Activated CD4-positive, CD25-positive, alpha-beta regulatory T cell treated with anti-CD3 and anti-CD28 coated beads, Interleukin-2, amount 50 U/mL, for 72 hours (primary cell): Measurements from ENCODE around the gene NDUFS6.
"Not testable (repeated sequence)": the region's sequence is repeated elsewhere in the genome, so short reads cannot be mapped to it uniquely, and the experiment has no call there.

ENCODE experiments used
- DNase-seq: peaks from one replicate; pipeline ENCODE4 v3.0.0; 2021

Gene NDUFS6

DNA sequence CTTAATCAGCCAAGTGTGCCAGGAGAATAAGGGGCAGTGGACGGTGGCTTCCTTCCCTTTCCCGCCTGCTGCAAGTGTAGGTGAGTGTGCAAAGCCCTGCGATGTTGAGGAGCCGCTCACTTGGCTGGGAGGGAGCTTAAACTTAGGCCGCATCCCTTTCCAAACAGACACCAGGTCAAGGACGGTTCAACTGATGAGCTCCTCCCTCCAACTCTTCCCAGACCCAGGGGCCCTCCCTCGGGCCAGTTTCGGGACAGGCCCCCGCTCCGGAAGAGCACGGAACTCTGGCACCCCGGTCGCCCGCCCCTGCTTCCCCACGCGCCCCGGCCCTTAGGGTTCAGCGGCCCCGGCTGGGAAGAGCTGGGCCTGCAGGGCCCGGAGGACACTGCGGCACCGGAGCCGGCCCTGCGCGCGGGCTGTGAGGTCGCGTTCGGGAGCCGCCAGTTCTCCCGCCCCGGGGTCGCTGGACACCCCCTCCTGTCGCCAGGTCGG, 2.1 kb upstream of the NDUFS6 start:
- peak; percentile 58 for DNase-seq

DNA sequence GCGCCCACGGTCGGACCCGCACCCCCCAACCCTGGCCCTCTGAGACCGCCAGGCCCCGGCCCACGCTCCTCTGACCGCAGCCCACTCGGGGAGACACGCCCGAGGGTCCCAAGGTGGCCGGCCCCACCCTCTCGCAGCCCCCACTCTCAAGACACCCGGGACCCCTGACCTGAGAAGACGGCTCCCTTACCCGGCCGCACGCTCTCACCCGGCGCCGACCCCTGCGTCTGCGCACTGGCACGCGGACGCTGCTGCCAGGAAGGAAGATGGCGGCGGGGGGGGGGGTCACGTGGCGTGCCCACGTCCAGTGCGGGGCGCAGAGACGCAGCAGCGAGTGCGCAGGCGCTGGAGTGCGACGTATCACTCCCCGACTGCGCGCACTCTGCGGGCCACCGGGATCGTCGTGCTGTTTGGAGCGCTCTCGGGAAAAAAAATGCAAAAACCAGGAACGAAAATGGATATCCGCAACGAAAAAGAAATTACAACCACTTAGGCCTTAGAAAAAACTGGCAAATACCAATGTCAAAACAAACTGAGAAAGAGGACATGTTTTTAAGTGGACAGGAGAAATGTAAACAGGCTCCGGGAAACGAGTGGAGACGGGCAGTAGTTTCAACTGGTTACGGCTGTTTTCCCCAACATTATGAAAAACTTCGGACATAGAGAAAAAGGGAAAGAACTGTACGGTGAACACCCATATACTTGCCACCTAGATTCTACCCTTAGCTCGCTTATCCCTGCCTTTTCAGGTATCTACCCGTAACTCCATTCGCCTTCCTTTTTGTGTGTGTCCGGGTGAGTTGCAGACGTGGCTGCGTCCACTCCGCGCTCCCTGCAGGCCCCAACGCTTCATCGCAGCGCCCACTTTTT, 1.4 kb upstream of the NDUFS6 start, which contains the start of gene MRPL36:
MRPL36 (minus strand) TSS at position 236 of the 870 bp plus-strand sequence. CDS start 902 bp downstream, outside the sequence.
- peak; percentile 94 for DNase-seq

DNA sequence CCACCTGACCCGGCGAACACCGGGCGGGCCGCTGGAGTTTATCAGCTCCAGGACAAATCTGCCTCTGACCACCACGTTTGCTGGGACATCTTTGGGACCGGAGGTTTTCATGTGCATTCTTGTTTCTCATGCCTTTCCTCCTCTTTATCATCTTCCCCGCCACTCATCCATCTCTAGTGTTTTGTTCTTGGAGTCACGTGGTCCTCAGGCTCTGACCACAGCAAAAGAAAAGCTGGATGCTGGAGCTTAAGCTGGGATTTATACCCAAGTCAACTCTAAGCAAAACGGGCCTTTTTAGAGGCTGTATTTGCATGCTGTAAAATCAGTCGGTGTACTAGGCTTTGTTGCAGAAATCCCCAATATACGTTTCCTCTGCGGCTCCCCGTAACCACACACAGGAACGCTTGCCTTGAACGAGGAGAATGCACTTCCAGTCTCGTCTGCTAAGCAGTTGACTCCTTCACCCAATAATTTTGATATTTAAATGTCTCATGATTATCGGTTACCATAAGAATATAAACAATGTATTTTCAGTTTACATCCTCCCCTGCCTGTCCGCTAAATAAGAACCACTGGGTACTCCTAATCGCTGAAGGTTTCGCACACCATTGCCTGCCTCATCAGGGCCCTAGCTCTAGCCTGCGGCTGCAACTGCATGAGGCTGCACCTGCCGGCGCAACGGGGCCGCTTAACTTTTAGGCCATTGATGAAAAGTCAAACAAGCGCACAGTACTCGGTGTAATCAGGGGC, 560 bp upstream of the NDUFS6 start:
- DNase-seq = no peak

DNA sequence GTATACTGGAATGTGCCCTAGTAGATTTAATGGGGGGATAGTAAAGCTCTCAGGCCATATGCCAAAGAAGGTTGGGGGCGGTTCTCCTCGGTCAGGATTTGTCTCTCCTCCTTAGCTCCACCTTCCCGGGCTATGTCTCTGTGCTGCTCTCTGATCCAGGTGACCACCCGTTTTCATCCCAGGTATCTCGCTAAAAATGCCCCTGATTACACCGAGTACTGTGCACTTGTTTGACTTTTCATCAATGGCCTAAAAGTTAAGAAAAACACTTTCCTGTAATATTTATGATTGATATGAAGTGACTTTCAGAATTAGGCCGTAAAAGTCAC, 724 bp downstream of the NDUFS6 start:
- no peak for DNase-seq

GRCh38 chr5:1803192-1803591, 2.0 kb downstream of the NDUFS6 start:
- no peak for DNase-seq

- DNase-seq = no peak
These were observed 2.9 kb downstream of the NDUFS6 start for GRCh38 chr5:1804001-1804690.

DNA sequence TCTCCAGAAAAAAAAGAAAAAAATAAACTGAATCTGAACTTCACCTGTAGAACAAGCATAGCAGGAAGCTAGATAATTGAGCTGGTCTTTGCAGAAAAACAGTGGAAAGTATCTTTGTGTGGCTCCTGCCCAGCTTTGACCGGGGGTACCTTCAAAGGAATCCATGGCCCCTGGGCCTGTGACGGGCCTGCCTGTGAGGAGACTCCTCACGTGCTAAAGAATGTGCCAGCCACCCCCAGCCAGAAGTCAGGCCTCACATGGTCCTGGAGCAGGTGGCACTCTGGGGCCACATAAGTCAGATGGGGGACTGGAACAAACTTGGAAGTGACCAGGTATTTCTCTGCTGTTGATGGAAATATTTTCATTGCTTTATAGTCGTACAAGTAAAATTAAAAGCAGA, 4.1 kb downstream of the NDUFS6 start:
- no peak for DNase-seq

GRCh38 chr5:1805736-1806135, 4.5 kb downstream of the NDUFS6 start:
- DNase-seq = no peak

- no peak for DNase-seq
These were observed 5.0 kb downstream of the NDUFS6 start for GRCh38 chr5:1806199-1806598.

DNA sequence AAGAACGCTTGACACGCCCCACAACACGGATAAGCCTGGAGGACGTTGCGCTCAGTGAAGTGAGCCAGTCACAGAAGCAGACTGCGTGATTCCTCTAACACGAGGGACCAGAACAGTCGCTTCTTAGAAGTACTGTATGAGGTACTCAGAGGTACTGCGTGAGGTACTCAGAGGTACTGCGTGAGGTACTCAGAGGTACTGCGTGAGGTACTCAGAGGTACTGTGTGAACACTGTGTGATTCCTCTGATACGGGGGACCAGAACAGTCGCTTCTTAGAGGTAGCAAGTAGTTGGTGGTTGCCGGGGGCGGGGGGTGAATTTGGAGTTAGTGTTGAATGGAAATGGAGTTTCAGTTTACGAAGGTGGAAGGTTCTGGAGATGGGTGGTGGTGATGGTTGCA, 5.8 kb downstream of the NDUFS6 start:
- DNase-seq = no peak

GRCh38 chr5:1807451-1808185, 6.4 kb downstream of the NDUFS6 start:
- no peak for DNase-seq

DNA sequence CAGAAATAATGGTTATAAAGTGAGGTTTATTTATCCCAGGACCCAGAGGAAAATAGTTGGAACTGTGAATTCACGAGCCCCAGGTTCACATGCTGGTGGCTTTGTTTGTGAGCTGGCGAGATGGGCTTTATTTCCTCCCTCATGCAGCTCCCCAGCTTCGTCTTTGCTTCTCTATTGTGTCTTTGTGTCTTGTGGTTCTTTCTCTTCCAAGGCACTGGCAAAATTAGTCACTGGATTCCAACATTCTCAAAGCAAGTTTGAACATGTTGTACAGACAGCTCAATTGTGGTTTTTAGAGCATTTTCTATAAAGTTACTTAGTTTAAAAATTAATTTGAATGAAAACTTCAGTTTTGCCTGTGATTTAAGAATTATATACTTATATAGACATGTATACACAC, 7.2 kb downstream of the NDUFS6 start:
- no peak for DNase-seq

DNA sequence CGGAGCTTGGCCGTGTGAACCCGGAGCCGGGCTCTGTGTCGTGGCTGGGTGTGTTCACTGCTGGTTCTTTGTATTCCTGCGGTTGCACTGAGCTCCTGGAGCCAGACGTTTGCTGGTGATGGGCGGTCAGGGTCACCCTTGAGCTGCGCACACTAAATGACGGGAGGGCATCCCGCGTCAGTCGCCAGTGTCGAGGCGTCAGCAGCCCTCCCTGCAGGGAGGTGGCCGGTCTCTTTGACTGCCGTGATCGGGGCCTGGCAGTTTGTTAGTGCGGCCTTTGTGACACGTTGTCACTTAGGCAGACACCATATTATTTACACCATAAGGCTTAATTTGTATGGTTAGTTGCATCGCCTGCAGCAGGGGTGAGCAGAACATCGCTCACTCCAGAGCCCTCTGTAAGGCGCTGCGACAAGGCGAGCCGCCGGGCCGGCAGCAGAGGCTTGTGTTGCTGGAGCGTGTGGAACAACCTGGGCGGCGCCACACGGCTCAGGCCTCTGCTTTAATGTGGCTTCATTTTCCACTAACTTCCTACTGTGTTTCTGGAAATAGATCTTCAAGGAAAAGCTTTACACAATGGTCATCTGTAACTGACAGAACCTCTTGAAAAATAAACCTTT, 8.3 kb downstream of the NDUFS6 start:
- no peak for DNase-seq

DNA sequence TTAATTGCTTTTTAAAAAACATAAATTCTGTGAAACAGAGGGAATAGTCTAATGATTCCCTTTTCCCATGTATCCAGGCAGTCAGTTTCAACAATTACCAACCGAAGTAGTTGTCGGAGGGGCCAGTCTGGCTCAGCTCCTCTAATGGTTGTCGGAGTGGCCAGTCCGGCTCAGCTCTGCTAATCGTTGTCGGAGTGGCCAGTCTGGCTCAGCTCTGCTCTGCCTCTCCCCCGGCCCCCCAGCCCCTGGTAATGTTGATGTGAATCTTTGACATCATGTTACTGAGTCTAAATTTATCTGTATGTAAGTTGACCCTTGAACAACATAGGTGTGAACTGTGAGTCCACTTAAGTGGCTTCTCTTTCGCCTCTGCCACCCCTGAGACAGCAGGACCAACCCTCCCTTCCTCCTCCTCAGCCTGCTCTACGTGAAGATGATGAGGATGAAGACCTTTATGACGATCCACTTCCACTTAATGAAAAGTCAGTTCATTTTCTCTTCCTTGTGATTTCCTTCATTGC, 9.4 kb downstream of the NDUFS6 start:
- DNase-seq = no peak

GRCh38 chr5:1814183-1815020, 13.2 kb downstream of the NDUFS6 start:
- no peak for DNase-seq

GRCh38 chr5:1815071-1815786, 14.0 kb downstream of the NDUFS6 start:
- no peak for DNase-seq

GRCh38 chr5:1815881-1816292, 14.7 kb downstream of the NDUFS6 start:
- DNase-seq = no peak

GRCh38 chr5:1816495-1817089, 15.4 kb downstream of the NDUFS6 start:
- not testable (repeated sequence) for DNase-seq

GRCh38 chr5:1817261-1818043, 16.2 kb downstream of the NDUFS6 start:
- DNase-seq = no peak
